GM19023 (cell line): Measurements from ENCODE around the gene SNX27.
"Not testable (repeated sequence)": the region's sequence is repeated elsewhere in the genome, so short reads cannot be mapped to it uniquely, and the experiment has no call there.

Source experiments
- ATAC-seq: cut with Tn5 transposase; IDR thresholded peaks from one replicate; pipeline ENCODE4 v1.9.1; 2021; ENCODE audit warnings: mild to moderate bottlenecking, moderate library complexity; ENCODE audit not compliant: unreplicated experiment

Gene SNX27

DNA sequence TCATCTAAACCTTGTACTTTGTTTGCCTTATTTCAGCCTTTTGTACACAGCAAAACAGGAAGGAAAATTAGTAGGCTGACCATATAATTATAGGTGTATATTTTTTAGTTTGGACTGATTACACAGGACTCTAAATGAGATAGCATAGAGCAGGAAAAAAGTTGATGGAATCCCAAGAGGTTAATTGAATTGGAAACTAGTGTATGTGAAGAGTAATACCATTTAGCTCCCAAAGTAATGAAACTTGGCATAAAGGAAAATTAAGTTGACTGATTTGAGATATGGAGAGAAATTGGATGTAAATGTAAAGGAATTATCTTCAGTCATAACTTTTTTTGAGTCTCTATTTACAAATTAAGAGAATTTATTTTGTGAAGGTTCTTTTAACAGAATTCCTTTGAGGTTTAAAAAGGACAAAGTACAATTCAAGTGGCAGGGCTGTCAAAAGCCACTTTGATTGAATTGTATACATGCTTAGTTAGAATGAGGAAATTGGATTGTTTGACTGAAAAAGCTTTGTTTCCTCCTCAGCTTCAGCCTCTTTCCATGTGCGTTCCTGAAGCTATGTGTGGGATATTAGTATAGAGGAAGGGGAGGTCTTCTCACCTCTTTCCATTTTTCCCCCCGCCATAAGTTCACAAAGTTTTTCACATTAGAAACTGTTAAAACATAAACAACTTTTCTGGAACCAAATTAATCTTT, 26.4 kb downstream of the SNX27 start:
- no peak for ATAC-seq

DNA sequence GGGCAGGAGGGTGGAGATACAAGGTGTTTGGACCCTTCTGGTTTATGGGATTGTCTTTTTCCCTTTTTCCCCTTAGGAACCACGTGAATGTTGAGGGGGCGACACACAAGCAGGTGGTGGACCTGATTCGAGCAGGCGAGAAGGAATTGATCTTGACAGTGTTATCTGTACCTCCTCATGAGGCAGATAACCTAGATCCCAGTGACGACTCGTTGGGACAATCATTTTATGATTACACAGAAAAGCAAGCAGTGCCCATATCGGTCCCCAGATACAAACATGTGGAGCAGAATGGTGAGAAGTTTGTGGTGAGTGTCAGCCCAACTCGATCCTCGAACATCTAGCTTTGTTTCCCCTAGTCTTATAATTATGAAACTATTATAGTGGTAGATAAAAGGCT, 27.0 kb downstream of the SNX27 start:
- ATAC-seq: no peak

DNA sequence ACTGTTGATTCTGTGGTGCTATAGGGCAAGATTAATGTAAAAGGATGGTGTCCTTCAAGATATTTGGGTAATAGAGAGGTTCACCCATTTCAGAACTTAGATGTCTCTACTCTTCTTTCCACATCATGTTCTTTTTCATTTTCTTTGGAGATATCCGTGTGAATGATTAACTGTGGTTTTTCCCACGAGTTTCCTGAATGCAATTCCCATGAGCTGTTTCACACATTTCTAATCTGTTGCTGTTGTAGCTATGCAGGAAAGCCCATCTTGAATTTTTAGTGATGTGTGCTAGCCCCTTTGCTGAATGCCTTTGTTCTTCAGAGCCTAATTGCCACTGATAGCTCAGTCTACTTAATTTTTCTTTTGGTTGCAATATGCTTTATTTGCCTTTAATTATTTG, 27.6 kb downstream of the SNX27 start:
- ATAC-seq: no peak

DNA sequence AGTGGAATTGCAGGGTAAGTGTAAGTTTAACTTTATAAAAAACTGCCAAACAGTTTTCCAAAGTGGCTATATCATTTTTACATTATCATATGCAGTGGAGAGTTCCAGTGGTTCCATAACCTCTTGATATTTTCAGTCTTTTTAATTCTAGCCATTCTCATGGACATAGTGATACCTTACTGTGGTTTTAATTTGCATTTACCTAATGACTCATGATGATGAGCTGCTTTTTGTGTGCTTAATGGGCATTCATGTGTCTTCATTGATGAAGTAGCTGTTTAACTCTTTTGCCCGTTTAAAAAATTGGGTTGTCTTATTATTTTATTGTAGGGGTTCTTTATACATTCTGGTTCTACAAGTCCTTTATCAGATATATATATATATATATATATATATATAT, 29.4 kb downstream of the SNX27 start:
- no peak for ATAC-seq

DNA sequence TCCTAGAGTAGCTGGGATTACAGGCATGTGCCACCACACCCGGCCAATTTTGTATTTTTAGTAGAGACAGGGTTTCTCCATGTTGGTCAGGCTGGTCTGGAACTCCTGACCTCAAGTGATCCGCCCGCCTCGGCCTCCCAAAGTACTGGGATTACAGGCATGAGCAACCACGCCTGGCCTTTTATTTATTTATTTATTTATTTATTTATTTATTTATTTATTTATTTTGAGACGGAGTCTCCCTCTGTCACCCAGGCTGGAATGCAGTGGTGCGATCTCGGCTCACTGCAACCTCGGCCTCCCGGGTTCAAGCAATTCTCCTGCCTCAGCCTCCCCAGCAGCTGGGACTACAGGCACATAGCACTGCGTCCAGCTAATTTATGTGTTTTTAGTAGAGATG, 31.2 kb downstream of the SNX27 start:
- not testable (repeated sequence) for ATAC-seq

DNA sequence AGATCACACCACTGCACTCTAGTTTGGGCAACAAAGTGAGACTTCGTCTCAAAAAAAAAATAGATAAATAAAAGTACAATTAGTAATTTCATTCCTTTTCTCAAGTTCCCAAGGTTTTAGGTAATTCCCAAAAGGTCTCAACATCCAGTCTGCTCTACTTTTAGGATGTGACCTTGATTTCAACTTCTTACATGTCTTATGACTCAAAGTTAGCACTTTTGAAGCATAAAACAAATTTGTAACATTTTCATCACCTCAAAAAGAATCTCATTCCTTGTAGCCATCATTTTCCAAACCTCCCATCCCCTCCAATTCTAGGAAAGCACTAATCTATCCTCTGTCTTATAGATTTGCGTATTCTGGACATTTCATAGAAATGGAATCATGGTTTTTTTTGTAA, 32.2 kb downstream of the SNX27 start:
- no peak for ATAC-seq

DNA sequence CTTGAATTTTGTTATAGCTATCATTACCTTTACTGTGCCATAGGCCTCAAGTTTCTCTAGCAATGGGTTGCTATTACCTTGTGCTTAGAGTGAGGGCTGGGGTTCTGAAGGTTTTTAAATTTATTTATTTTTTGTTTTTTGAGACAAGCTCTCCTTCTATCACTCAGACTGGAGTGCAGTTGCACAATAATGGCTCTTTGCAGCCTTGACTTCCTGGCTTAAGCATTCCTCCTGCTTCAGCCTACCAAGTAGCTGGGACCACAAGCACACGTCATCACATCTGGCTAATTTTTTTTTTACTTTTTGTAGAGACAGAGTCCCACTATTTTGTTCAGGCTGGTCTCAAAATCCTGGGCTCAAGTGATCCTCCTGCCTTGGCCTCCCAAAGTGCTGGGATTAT, 41.5 kb downstream of the SNX27 start:
- ATAC-seq: no peak

DNA sequence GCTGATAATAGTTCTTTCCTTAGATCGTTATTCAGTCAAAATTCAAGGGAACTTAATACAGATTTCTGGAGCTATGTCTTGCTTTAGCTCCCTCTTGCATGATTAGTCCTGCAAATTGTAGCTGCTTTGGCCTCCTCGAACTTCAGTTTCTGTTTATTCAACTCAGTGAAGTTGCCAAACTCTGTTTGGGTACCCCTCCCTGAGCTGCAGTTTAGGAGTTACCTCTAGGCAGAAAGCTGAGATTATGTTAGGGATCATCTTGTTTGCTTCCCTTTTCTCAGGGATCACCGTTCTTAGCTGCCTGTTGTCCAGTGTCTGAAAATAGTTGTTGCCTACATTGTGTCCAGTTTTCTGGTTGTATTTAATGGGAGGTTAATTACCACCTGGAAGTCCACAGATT, 43.5 kb downstream of the SNX27 start:
- ATAC-seq: no peak

DNA sequence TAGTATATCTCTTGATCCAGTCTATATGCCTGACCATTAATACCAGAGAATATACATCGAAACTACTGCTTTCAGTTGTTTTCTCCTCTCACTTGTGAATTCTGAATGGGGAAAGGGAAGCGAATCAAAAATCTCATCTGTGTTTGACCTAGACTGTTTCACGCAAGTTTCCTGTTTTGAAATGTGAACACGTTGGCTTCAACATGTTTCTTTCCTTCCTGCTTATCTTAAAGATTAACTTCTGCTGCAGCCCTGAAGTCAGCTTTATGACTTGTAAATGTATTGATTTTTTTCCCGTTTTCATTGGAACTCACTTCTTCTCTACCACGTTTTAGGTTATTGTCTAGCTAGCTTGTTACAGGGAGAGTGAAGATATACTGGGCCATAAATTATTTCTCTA, 49.9 kb downstream of the SNX27 start:
- no peak for ATAC-seq

DNA sequence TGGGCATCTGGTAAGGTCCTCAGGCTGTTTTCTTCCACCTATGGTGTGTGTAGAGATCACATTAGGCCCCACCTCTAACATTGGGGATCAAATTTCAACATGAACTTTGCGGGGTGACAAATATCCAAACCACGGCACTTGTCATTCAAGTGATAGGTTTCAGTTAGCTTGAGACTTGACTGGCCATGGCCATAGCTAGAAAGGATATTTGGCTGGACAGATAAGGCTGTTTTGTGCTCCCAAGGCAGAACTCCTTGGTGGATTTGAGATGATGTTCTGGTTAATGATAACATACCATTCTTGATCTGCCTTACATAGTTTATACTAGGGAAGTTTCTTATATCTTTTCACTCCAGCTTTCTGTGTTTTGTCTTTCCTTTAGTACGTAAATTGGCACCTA, 56.2 kb downstream of the SNX27 start:
- no peak for ATAC-seq

DNA sequence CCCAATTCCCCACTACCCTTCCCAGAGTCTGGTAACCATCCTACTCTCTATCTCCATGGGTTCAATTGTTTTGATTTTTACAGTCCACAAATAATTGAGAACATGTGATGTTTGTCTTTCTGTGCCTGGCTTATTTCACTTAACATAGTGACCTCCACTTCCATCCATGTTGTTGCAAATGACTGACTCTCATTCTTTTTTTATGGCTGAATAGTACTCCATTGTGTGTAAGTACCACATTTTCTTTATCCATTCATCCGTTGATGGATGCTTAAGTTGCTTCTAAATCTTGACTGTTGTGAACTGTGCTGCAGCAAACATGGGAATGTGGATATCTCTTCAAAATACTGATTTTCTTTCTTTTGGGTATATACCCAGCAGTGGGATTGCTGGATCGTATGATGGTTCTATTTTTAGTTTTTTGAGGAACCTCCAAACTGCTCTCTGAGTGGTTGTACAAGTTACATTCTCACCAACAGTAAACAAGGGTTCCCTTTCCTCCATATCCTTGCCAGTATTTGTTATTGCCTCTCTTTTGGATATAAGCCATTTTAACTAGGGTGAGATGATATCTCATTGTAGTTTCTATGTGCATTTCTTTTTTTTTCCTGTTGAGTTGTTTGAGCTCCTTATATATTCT, 58.3 kb downstream of the SNX27 start:
- ATAC-seq: not testable (repeated sequence)

DNA sequence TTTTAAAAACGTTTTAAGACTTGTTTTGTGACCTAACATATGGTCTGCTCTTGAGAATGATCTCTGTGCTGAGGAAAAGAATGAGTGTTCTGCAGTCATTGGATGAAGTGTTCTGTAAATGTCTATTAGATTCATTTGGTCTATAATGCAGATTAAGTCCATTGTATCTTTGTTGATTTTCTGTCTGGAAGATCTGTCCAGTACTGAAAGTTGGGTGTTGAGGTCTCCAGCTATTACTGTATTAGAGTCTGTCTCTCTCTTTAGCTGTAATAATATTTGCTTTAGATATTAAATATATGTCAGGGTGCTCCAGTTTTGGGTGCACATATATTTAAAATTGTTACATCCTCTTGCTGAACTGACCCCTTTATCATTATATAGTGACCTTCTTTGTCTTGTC, 61.6 kb downstream of the SNX27 start:
- no peak for ATAC-seq

DNA sequence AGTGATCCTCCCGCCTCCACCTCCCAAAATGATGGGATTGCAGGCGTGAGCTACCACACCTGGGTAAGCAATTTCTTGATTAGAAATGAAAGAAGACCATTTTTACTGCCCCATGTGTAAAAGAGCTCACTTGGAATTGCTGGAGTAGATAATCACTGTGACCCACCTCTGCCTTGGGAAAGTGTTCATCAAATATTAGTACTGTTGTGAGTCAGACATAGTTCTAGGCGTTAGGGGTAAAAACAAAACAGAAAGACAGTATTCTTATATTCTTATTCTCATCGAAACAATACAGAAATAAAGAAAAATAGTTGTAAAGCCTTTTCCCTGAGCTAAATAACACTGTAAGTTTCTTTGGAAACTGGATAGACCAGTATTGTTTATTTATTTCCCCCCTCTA, 68.5 kb downstream of the SNX27 start:
- no peak for ATAC-seq

DNA sequence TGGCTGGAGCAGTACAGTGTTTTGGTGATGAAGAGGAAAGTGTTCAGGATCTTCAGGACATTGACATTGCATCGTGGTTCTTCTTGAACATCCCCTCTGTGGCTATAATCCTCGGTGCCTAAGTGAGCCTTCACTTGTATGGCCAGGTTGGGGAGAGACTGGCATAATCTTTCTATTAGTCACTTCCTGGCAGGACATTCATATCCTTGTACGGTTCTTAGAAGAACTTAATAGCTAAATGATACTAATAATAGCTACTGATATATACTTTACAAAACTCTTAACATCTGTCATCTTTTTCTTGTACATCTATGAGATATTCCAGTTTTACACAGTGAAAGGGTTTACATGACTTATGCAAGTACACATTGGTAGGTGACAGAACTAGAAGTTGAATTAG, 69.0 kb downstream of the SNX27 start:
- no peak for ATAC-seq

DNA sequence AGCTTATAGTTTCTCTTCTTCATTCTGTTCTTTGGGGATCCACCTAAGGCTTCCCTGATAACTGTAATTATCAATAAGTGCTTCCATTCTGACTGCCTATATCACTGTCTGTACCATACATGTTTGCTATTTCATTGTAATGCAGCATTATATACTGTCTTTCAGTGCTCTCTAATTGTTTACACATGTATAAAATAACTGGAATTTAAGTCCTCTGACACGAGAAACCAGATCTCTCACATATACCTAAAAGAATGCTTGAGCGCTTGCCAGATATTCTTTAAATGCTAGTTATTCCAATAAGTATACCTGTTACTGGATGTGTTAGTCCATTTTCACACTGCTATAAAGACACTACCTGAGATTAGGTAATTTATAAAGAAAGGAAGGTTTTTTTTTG, 70.1 kb downstream of the SNX27 start:
- ATAC-seq: no peak

DNA sequence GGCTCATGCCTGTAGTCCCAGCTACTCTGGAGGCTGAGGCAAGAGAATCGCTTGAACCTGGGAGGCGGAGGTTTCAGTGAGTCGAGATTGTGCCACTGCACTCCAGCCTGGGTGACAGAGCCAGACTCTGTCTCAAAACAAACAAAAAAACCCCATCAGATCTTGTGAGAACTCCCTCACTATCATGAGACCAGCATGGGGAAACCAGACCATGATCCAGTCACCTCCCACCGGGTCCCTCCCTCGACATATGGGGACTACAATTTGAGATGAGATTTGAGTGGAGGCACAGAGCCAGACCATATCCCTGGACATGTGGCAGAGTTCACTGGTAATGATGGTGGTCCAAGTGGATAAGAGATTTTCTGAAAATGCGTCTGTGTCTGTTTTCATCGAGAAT, 71.1 kb downstream of the SNX27 start:
- not testable (repeated sequence) for ATAC-seq

DNA sequence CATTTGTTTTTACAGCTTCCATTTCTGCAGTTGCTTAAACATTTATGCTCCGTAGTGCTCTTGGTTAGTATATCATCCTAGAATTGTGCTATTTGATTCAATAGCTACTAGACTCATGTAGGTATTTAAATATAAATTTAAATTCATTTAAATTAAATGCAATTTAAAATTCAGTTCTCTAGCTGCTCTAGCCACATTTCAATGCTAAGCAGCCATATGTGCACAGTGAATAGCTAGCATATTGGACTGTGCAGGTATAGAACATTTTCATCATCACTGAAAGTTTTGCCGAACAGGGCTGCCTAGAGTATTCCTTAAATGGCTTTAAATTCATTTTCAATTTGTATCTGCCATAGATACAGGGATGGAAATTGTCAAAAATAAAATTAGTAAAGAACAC, 72.3 kb downstream of the SNX27 start:
- ATAC-seq: no peak

DNA sequence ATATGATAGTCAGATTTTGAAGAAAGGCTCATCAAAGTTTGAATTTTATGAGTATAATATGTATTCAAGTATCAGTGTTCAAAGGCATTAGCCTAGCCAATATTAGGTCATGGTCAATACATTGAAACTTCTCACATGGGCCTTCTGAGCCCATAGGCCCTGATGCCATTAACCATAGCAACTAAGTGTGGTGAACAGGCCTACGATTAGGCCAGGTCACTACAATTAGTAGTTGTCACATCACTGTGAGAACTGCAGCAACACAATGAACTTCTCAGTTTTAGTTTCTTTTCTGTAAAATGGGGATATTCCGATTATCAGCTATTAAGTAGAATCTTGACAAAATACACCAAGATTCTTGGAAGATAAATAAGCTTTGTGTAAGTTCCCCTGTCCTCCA, 74.7 kb downstream of the SNX27 start:
- ATAC-seq: no peak

DNA sequence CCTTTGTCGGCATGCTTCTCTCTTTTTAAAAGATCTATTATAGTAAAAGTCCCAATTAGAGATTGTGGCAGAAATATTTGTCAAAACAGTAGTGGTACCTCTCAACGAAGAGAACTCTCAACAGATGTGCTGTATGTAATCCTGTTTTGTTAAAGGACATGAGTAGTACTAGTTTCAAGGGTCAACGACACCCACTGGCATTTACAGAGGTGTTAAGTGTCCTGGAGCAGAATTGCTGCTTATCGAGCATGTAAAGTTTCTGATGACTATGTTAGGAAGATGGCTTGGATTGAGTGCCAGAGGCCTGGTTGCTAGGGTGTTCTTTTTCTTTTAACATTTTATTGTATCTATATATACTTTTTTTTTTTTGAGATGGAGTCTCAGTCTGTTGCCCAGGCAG, 77.6 kb downstream of the SNX27 start:
- ATAC-seq: no peak

DNA sequence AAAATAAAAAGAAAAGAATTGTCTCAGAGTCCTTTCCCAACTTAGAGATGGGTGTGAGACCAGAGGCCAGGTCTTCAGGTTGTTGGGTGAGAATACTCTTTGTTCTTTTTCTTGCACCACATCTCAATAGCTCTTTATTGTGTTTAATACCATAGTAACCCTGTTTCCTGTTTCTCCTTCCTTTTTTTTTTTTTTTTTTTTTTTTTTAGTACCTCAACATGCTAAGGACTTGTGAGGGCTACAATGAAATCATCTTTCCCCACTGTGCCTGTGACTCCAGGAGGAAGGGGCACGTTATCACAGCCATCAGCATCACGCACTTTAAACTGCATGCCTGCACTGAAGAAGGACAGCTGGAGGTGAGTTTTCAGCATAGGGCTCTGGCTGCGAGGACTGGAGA, 80.4 kb downstream of the SNX27 start:
- no peak for ATAC-seq

DNA sequence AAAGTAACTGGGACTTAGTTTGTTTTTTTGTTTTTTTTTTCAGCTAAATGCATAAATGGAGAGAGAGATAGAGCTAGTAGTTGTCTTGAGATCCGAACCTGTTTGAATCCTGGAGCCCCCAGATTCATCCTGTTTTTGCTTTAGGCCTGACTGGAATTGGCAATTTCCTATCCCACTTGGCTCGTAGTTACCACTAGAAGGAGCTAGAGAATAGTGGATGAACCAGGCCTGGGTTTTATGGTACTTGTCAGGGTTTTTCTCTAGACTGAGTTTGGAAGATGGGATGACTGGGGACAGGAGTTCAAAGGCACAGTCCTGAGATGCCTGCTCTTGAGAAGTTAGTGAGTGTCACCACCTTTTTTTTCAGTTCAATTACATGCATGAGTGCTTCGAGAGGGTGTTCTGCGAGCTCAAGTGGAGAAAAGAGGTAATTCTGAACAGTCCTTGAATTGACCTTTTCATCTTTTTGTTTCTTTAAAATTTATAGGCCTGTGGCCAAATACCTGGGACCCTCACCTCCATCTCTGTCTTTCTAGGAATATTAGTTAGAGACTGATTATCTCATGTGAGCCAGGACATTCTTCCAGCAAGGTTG, 81.3 kb downstream of the SNX27 start:
- no peak for ATAC-seq

DNA sequence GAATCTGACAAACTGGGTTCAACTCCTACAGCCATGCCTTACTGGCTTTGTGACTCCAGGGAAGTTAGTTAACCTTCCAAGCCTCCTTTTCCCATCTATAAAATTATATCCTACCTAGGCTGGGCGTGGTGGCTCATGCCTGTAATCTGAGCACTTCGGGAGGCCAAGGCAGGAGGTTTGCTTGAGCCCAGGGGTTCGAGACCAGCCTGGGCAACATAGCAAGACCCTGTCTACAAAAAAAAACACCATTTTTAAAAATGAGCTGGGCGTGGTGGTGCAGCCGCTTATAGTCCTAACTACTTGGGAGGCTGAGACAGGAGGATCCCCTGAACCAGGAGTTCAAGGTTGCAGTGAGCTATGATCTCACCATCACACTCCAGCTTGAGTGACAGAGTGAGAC, 89.7 kb downstream of the SNX27 start:
- no peak for ATAC-seq

DNA sequence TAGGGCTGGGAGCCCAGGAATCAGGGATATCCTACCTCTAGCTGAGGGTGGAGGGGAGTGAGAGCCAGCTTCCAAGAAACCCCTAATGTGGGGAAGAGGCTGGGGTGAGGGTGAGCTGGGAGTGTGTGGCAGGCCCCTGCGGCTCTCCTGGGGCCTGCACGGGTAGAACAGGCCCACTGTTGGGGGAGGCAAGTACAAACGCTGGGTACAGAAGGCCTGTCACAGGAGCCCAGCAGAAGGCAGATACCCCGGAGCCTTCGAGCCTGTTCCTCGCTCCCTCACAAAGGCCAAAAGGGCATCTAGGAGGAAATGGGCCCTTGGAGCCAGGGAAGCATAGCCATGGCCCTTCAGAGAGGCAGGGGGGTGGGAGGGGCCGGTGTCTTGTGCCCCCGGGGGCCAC, 91.1 kb downstream of the SNX27 start:
- no peak for ATAC-seq
